Neural cell (in vitro differentiated cells): Measurements from ENCODE around the gene RP9. TPM values are rescaled to one million over a fixed set of nuclear protein-coding genes. Genes with fewer than 3 reads are reported as not detected.

Experiments
- H2AFZ ChIP-seq: fragments of 200-600, 300-800 bp; sonication (generic), shearing (Covaris generic); 2 replicates; pipeline ENCODE4 v1.6.0; 2014; ENCODE audit warnings: low read depth, mild to moderate bottlenecking, antibody characterized with exemption, low read length, moderate library complexity
- H3F3A ChIP-seq: fragments of 200-600 bp; shearing (Covaris generic); 2 replicates; pipeline ENCODE4 v1.6.1; 2016; ENCODE audit warnings: mild to moderate bottlenecking, moderate library complexity, mixed read lengths, antibody characterized with exemption, low read length; ENCODE audit not compliant: insufficient read depth, poor library complexity, severe bottlenecking
- H3K27ac ChIP-seq: fragments of 200-600, 300-800 bp; sonication (generic), shearing (Covaris generic); 2 replicates; pipeline ENCODE4 v1.5.1; 2014; ENCODE audit warnings: mild to moderate bottlenecking, low read length, moderate library complexity
- H3K27me3 ChIP-seq: fragments of 300-800, 200-600 bp; sonication (generic), shearing (Covaris generic); 2 replicates; pipeline ENCODE4 v1.6.0; 2014; ENCODE audit warnings: mild to moderate bottlenecking, low read depth, low read length, moderate library complexity; ENCODE audit not compliant: insufficient read depth
- H3K36me3 ChIP-seq: fragments of 300-800, 200-600 bp; sonication (generic), shearing (Covaris generic); 2 replicates; pipeline ENCODE4 v1.5.1; 2014; ENCODE audit warnings: mild to moderate bottlenecking, antibody characterized with exemption, low read length, moderate library complexity; ENCODE audit not compliant: insufficient read depth
- H3K4me2 ChIP-seq: fragments of 300-800, 200-600 bp; sonication (generic), shearing (Covaris generic); 2 replicates; pipeline ENCODE4 v1.6.0; 2014; ENCODE audit warnings: mild to moderate bottlenecking, low read length
- H3K4me3 ChIP-seq: fragments of 300-800, 200-600 bp; sonication (generic), shearing (Covaris generic); 2 replicates; pipeline ENCODE4 v1.5.1; 2014; ENCODE audit warnings: mild to moderate bottlenecking, low read length, moderate library complexity
- H3K79me2 ChIP-seq: fragments of 200-600 bp; shearing (Covaris generic); replicated peaks from 2 replicates; pipeline ENCODE4 v1.6.0; 2014; ENCODE audit warnings: mild to moderate bottlenecking, low read length, moderate library complexity; ENCODE audit not compliant: insufficient read depth
- H3K9ac ChIP-seq: fragments of 300-800, 200-600 bp; sonication (generic), shearing (Covaris generic); 2 replicates; pipeline ENCODE4 v1.6.1; 2016; ENCODE audit warnings: mild to moderate bottlenecking, low read length, mixed read lengths
- H3K9me2 ChIP-seq: fragments of 200-600 bp; shearing (Covaris generic); 2 replicates; pipeline ENCODE4 v1.6.1; 2016; ENCODE audit warnings: mild to moderate bottlenecking, low read length, mixed read lengths; ENCODE audit not compliant: insufficient read depth
- H3K9me3 ChIP-seq: fragments of 200-600, 300-800 bp; sonication (generic), shearing (Covaris generic); 2 replicates; pipeline ENCODE4 v1.6.1; 2016; ENCODE audit warnings: mild to moderate bottlenecking, mixed run types, low read length, moderate library complexity, mixed read lengths
- H4K20me1 ChIP-seq: fragments of 200-600 bp; shearing (Covaris generic); 2 replicates; pipeline ENCODE4 v1.6.1; 2016; ENCODE audit warnings: mild to moderate bottlenecking, mixed run types; ENCODE audit not compliant: insufficient read depth
- EP300 ChIP-seq: fragments of 450-650 bp; conservative IDR thresholded peaks from 2 replicates; pipeline ENCODE4 v1.6.1; 2014; ENCODE audit warnings: antibody characterized with exemption, mild to moderate bottlenecking, moderate library complexity; ENCODE audit not compliant: poor library complexity, severe bottlenecking
- EZH2 ChIP-seq: fragments of 200-600, 300-800 bp; shearing (Covaris generic), sonication (generic); IDR thresholded peaks from 2 replicates; pipeline ENCODE4 v1.6.1; 2014; ENCODE audit warnings: antibody characterized with exemption, low read length, borderline replicate concordance, mild to moderate bottlenecking; ENCODE audit not compliant: insufficient read depth, poor library complexity, severe bottlenecking
- MXI1 ChIP-seq: fragments of 450-650 bp; conservative IDR thresholded peaks from 2 replicates; pipeline ENCODE4 v1.6.1; 2014; ENCODE audit warnings: antibody characterized with exemption, mild to moderate bottlenecking; ENCODE audit not compliant: poor library complexity, severe bottlenecking
- POLR2AphosphoS5 ChIP-seq: IDR thresholded peaks from 2 replicates; pipeline ENCODE4 v1.6.1; 2012
- RAD21 ChIP-seq: fragments of 450-650 bp; conservative IDR thresholded peaks from 2 replicates; pipeline ENCODE4 v1.6.1; 2014; ENCODE audit warnings: antibody characterized with exemption, mild to moderate bottlenecking, moderate library complexity
- REST ChIP-seq: IDR thresholded peaks from 2 replicates; pipeline ENCODE4 v1.6.1; 2012; ENCODE audit warnings: borderline replicate concordance
- SMC3 ChIP-seq: fragments of 450-650 bp; conservative IDR thresholded peaks from 2 replicates; pipeline ENCODE4 v1.6.1; 2014; ENCODE audit warnings: antibody characterized with exemption, mild to moderate bottlenecking, moderate library complexity; ENCODE audit not compliant: poor library complexity
- TAF1 ChIP-seq: IDR thresholded peaks from 2 replicates; pipeline ENCODE4 v1.6.1; 2012; ENCODE audit warnings: low read depth
- polyA plus RNA-seq: library from polyadenylated mRNA; depleted of rRNA; stranded (reverse); fragments of >200 nt; gene quantifications from 2 replicates; pipeline ENCODE4 v1.2.3, GENCODE V29; 2014
- TF ChIP-seq, protein P1 (sequence below): fragments of 450-650 bp; IDR thresholded peaks from 2 replicates; pipeline ENCODE4 v1.5.1; 2014; ENCODE audit warnings: antibody characterized with exemption, mild to moderate bottlenecking, moderate library complexity; ENCODE audit not compliant: poor library complexity, severe bottlenecking

Gene RP9
- polyA plus RNA-seq, 1 donor from 2014 or later, result 36.9 TPM

GRCh38 chr7:33142585-33142984 is 33.4 kb upstream of the RP9 start:
- no peak overlapping the region for H3K9ac ChIP-seq
- TF ChIP-seq SMC3 (no peak), EP300 (no peak), MXI1 (no peak), EZH2 (no peak), POLR2AphosphoS5 (no peak), RAD21 (no peak), TAF1 (no peak), REST (no peak)
- TF ChIP-seq, protein P1, sequence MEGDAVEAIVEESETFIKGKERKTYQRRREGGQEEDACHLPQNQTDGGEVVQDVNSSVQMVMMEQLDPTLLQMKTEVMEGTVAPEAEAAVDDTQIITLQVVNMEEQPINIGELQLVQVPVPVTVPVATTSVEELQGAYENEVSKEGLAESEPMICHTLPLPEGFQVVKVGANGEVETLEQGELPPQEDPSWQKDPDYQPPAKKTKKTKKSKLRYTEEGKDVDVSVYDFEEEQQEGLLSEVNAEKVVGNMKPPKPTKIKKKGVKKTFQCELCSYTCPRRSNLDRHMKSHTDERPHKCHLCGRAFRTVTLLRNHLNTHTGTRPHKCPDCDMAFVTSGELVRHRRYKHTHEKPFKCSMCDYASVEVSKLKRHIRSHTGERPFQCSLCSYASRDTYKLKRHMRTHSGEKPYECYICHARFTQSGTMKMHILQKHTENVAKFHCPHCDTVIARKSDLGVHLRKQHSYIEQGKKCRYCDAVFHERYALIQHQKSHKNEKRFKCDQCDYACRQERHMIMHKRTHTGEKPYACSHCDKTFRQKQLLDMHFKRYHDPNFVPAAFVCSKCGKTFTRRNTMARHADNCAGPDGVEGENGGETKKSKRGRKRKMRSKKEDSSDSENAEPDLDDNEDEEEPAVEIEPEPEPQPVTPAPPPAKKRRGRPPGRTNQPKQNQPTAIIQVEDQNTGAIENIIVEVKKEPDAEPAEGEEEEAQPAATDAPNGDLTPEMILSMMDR, result no peak

GRCh38 chr7:33137103-33137502 is 27.9 kb upstream of the RP9 start:
- H3K9me3 ChIP-seq, result peaks cover 2% of the 10 kb centered on the region
- H3K79me2 ChIP-seq, result peaks cover 6% of the 10 kb centered on the region
- TF ChIP-seq SMC3, result no peak
- TF ChIP-seq REST, result no peak
- TF ChIP-seq EP300, result no peak
- no peak for TF ChIP-seq MXI1
- TF ChIP-seq RAD21, result no peak
- TF ChIP-seq, protein P1, result no peak
- no peak for TF ChIP-seq EZH2
- TF ChIP-seq TAF1, result no peak
- TF ChIP-seq POLR2AphosphoS5, result no peak
- H3K9ac ChIP-seq, result no peak overlapping the region
- no peak overlapping the region for H3K27ac ChIP-seq
- H2AFZ ChIP-seq, result no peak overlapping the region
- no peaks in the 10 kb centered on the region for H3K9me2 ChIP-seq
- no peaks in the 10 kb centered on the region for H3F3A ChIP-seq
- H3K4me2 ChIP-seq, result no peak overlapping the region
- no peaks in the 10 kb centered on the region for H4K20me1 ChIP-seq
- H3K36me3 ChIP-seq, result no peaks in the 10 kb centered on the region
- H3K4me3 ChIP-seq, result no peak overlapping the region
- no peaks in the 10 kb centered on the region for H3K27me3 ChIP-seq

More at GRCh38 chr7:33142585-33142984, 33.4 kb upstream of the RP9 start:
- Histone ChIP-seq H3K36me3 (no peaks in the 10 kb centered on the region), H3K27me3 (no peaks in the 10 kb centered on the region), H4K20me1 (no peaks in the 10 kb centered on the region), H3F3A (no peaks in the 10 kb centered on the region), H3K4me3 (no peak overlapping the region), H3K9me2 (no peaks in the 10 kb centered on the region), H2AFZ (no peak overlapping the region), H3K79me2 (no peaks in the 10 kb centered on the region), H3K4me2 (no peak overlapping the region), H3K27ac (no peak overlapping the region), H3K9me3 (no peaks in the 10 kb centered on the region)
